H9 (cell line): ENCODE measurements around the gene HYDIN. TPM values are rescaled to one million over a fixed set of nuclear protein-coding genes. Genes with fewer than 3 reads are reported as not detected.

Source experiments
- DNase-seq: peaks from one replicate; pipeline ENCODE4 v3.0.0-alpha.2; 2017
- H2AFZ ChIP-seq: one replicate; pipeline ENCODE4 v1.6.1; 2013; ENCODE audit warnings: mild to moderate bottlenecking, low read length, control low read depth, moderate library complexity
- H2AK5ac ChIP-seq: 2 replicates; pipeline ENCODE4 v1.6.1; 2013; ENCODE audit warnings: low read length, control low read depth, mixed read lengths; ENCODE audit not compliant: insufficient read length
- H2BK120ac ChIP-seq: one replicate; pipeline ENCODE4 v1.6.1; 2013; ENCODE audit warnings: low read depth, mild to moderate bottlenecking, low read length, control low read depth, inconsistent platforms; ENCODE audit not compliant: poor library complexity, severe bottlenecking
- H2BK12ac ChIP-seq: 2 replicates; pipeline ENCODE4 v1.6.1; 2013; ENCODE audit warnings: low read length, control low read depth, mixed read lengths, low read depth; ENCODE audit not compliant: insufficient read length
- H2BK15ac ChIP-seq: 2 replicates; pipeline ENCODE4 v1.6.1; 2013; ENCODE audit warnings: low read depth, low read length, control low read depth
- H2BK20ac ChIP-seq: one replicate; pipeline ENCODE4 v1.6.1; 2013; ENCODE audit warnings: low read depth, mild to moderate bottlenecking, low read length, control low read depth, inconsistent platforms; ENCODE audit not compliant: poor library complexity, severe bottlenecking
- H2BK5ac ChIP-seq: 2 replicates; pipeline ENCODE4 v1.6.1; 2013; ENCODE audit warnings: low read length, control low read depth, mixed read lengths; ENCODE audit not compliant: insufficient read length
- H3K14ac ChIP-seq: 2 replicates; pipeline ENCODE4 v1.6.1; 2013; ENCODE audit warnings: low read length, control low read depth; ENCODE audit not compliant: insufficient read depth
- H3K18ac ChIP-seq: 2 replicates; pipeline ENCODE4 v1.6.1; 2013; ENCODE audit warnings: low read depth, mild to moderate bottlenecking, mixed read lengths, low read length, control low read depth; ENCODE audit not compliant: insufficient read length
- H3K23ac ChIP-seq: 2 replicates; pipeline ENCODE4 v1.6.1; 2013; ENCODE audit warnings: low read length, control low read depth, mixed read lengths, low read depth; ENCODE audit not compliant: insufficient read length
- H3K23me2 ChIP-seq: 2 replicates; pipeline ENCODE4 v1.6.1; 2013; ENCODE audit warnings: low read depth, mild to moderate bottlenecking, mixed read lengths, low read length, control low read depth; ENCODE audit not compliant: insufficient read length, poor library complexity, severe bottlenecking
- H3K27ac ChIP-seq: 2 replicates; pipeline ENCODE4 v1.5.1; 2013; ENCODE audit warnings: low read length, control low read depth, mixed read lengths, low read depth; ENCODE audit not compliant: insufficient read length
- H3K27me3 ChIP-seq: 2 replicates; pipeline ENCODE4 v1.6.1; 2013; ENCODE audit warnings: low read length, control low read depth, inconsistent platforms; ENCODE audit not compliant: insufficient read depth
- H3K4ac ChIP-seq: 2 replicates; pipeline ENCODE4 v1.6.1; 2013; ENCODE audit warnings: low read depth, mild to moderate bottlenecking, control low read depth, inconsistent platforms, low read length, moderate library complexity
- H3K4me1 ChIP-seq: 2 replicates; pipeline ENCODE4 v1.6.1; 2013; ENCODE audit warnings: low read length, control low read depth, inconsistent platforms; ENCODE audit not compliant: insufficient read depth
- H3K4me2 ChIP-seq: 2 replicates; pipeline ENCODE4 v1.6.1; 2013; ENCODE audit warnings: low read length, control low read depth, mixed read lengths; ENCODE audit not compliant: insufficient read length, insufficient read depth
- H3K56ac ChIP-seq: 2 replicates; pipeline ENCODE4 v1.6.1; 2013; ENCODE audit warnings: low read depth, mild to moderate bottlenecking, mixed read lengths, low read length, control low read depth; ENCODE audit not compliant: insufficient read length
- H3K79me1 ChIP-seq: 2 replicates; pipeline ENCODE4 v1.6.1; 2013; ENCODE audit warnings: low read depth, mild to moderate bottlenecking, moderate library complexity, low read length, control low read depth, inconsistent platforms; ENCODE audit not compliant: insufficient read depth, poor library complexity, severe bottlenecking
- H3K79me2 ChIP-seq: 2 replicates; pipeline ENCODE4 v1.6.1; 2013; ENCODE audit warnings: low read length, control low read depth, inconsistent platforms; ENCODE audit not compliant: insufficient read depth
- H3K9ac ChIP-seq: 2 replicates; pipeline ENCODE4 v1.6.1; 2013; ENCODE audit warnings: low read length, control low read depth, mixed read lengths; ENCODE audit not compliant: insufficient read length; ENCODE audit errors: extremely low read depth
- H3K9me3 ChIP-seq: one replicate; pipeline ENCODE4 v1.6.1; 2013; ENCODE audit warnings: low read depth, low read length, inconsistent platforms; ENCODE audit not compliant: control insufficient read depth
- H3T11ph ChIP-seq: one replicate; pipeline ENCODE4 v1.6.1; 2013; ENCODE audit warnings: mild to moderate bottlenecking, low read length, control low read depth, inconsistent platforms
- H4K20me1 ChIP-seq: one replicate; pipeline ENCODE4 v1.6.1; 2013; ENCODE audit not compliant: control insufficient read depth, insufficient read length, insufficient read depth
- H4K5ac ChIP-seq: 2 replicates; pipeline ENCODE4 v1.6.1; 2013; ENCODE audit warnings: low read depth, mild to moderate bottlenecking, mixed read lengths, low read length, control low read depth; ENCODE audit not compliant: insufficient read length
- H4K8ac ChIP-seq: replicated peaks from 2 replicates; pipeline ENCODE4 v1.6.1; 2013; ENCODE audit warnings: low read length, control low read depth, mixed read lengths, low read depth; ENCODE audit not compliant: insufficient read length
- H4K91ac ChIP-seq: 2 replicates; pipeline ENCODE4 v1.6.1; 2013; ENCODE audit warnings: low read depth, mild to moderate bottlenecking, moderate library complexity, mixed read lengths, low read length, control low read depth; ENCODE audit not compliant: insufficient read length
- H3K27ac Mint-ChIP-seq, 3 experiments: 2 replicates in 2 of 3; 3 replicates in 1 of 3; pipeline ENCODE4 v1.8.0; 2020 to 2021; ENCODE audit warnings: mixed read lengths in 3 of 3, mild to moderate bottlenecking in 1 of 3, moderate library complexity in 1 of 3
- H3K27me3 Mint-ChIP-seq: 2 replicates; pipeline ENCODE4 v1.8.0; 2021; ENCODE audit warnings: low read depth, mild to moderate bottlenecking, moderate library complexity, mixed read lengths
- H3K36me3 Mint-ChIP-seq, 3 experiments: 2 replicates in 2 of 3; 3 replicates in 1 of 3; pipeline ENCODE4 v1.8.0; 2020 to 2021; ENCODE audit warnings: low read depth in 3 of 3, mixed read lengths in 3 of 3; ENCODE audit not compliant: insufficient read depth in 1 of 3
- H3K4me1 Mint-ChIP-seq, 2 experiments: 2 replicates each; pipeline ENCODE4 v1.8.0; 2020; ENCODE audit warnings: mixed read lengths in 2 of 2
- H3K4me3 Mint-ChIP-seq, 2 experiments: 2 replicates in 1 of 2; 3 replicates in 1 of 2; pipeline ENCODE4 v1.8.0; 2020 to 2021; ENCODE audit warnings: mild to moderate bottlenecking in 2 of 2, mixed read lengths in 2 of 2, moderate library complexity in 1 of 2
- H3K9me3 Mint-ChIP-seq, 2 experiments: 2 replicates in 1 of 2; 3 replicates in 1 of 2; pipeline ENCODE4 v1.8.0; 2020; ENCODE audit warnings: mild to moderate bottlenecking in 2 of 2, mixed read lengths in 2 of 2, moderate library complexity in 1 of 2
- WGBS: extraction: QIAGEN DNeasy Blood & Tissue Kit; methylation state at CpG from one replicate; pipeline ENCODE4 v1.1.7; 2013; ENCODE audit warnings: missing lambda C conversion rate, low lambda C conversion rate, mixed read lengths; ENCODE audit not compliant: insufficient read length; ENCODE audit errors: extremely low coverage; 5-methylcytosine and 5-hydroxymethylcytosine counted together
- total RNA-seq: library from RNA; stranded (reverse); gene quantifications from 2 replicates; pipeline ENCODE4 v1.2.1, GENCODE V29; 2021
- TF ChIP-seq, protein P1 (sequence below): fragments of 200-600 bp; sonication (generic); conservative IDR thresholded peaks from 3 replicates; pipeline ENCODE4 v1.8.0; 2021; ENCODE audit warnings: antibody characterized with exemption, mild to moderate bottlenecking

HYDIN gene
- total RNA-seq, 1 experiment from 2014 or later: 1.7 TPM

DNA sequence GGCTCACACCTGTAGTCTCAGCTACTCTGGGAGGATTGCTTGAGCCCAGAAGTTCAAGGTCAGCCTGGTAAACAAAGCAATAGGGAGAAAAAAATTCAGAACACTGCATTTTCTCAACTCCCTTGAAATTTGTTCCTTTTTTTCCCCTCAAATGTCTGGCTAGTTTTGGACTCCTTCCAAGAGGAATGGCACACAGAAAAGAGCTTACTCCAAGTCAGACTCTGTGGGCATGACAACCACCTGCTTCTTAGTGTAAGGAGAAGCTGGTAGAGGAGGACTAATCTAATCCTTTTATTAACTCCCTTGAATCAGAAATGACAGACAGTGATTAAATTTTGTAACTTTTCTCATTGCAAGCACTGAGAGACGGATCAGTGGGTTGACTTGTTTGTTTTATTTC is 27.9 kb upstream of the HYDIN start:
- Histone ChIP-seq H3K23ac (no peak overlapping the region), H3K18ac (no peak overlapping the region), H2BK12ac (no peak overlapping the region), H2AFZ (no peak overlapping the region), H2BK120ac (no peak overlapping the region), H3K4me2 (no peak overlapping the region), H3K27me3 (no peaks in the 10 kb centered on the region), H3T11ph (no peak overlapping the region), H4K20me1 (no peaks in the 10 kb centered on the region), H3K79me1 (no peaks in the 10 kb centered on the region), H2BK20ac (no peak overlapping the region), H3K56ac (no peak overlapping the region), H4K91ac (no peak overlapping the region), H4K8ac (no peak overlapping the region), H3K23me2 (no peaks in the 10 kb centered on the region), H4K5ac (no peak overlapping the region), H3K9me3 (no peaks in the 10 kb centered on the region), H3K4me1 (peaks cover 4% of the 10 kb centered on the region; the same call in 1 of the 2 replicates), H2AK5ac (no peak overlapping the region), H3K14ac (no peak overlapping the region), H3K9ac (no peak overlapping the region), H3K4ac (no peak overlapping the region), H2BK5ac (no peak overlapping the region), H2BK15ac (no peak overlapping the region), H3K27ac (no peak overlapping the region), H3K79me2 (no peaks in the 10 kb centered on the region)
- Mint-ChIP-seq H3K27me3 (no peaks in the 10 kb centered on the region), H3K4me1 (peaks cover 9 to 12% of the 10 kb centered on the region in 2 experiments), H3K36me3 (no peaks in the 10 kb centered on the region), H3K4me3 (no peak overlapping the region), H3K9me3 (no peaks in the 10 kb centered on the region), H3K27ac (no peak overlapping the region)
- DNase-seq: no peak
- no CpG with 5 or more reads among the region's 1 CpG for WGBS
- TF ChIP-seq, protein P1, sequence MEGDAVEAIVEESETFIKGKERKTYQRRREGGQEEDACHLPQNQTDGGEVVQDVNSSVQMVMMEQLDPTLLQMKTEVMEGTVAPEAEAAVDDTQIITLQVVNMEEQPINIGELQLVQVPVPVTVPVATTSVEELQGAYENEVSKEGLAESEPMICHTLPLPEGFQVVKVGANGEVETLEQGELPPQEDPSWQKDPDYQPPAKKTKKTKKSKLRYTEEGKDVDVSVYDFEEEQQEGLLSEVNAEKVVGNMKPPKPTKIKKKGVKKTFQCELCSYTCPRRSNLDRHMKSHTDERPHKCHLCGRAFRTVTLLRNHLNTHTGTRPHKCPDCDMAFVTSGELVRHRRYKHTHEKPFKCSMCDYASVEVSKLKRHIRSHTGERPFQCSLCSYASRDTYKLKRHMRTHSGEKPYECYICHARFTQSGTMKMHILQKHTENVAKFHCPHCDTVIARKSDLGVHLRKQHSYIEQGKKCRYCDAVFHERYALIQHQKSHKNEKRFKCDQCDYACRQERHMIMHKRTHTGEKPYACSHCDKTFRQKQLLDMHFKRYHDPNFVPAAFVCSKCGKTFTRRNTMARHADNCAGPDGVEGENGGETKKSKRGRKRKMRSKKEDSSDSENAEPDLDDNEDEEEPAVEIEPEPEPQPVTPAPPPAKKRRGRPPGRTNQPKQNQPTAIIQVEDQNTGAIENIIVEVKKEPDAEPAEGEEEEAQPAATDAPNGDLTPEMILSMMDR: no peak
